K562 (cell line): ENCODE data around the gene ERI2. TPM values are rescaled to one million over a fixed set of nuclear protein-coding genes. Genes with fewer than 3 reads are reported as not detected.
A peak's percentile ranks its signal among the peaks of the same experiment; 100 is the strongest.

ENCODE experiments used
- BHLHE40 ChIP-seq: IDR thresholded peaks from 2 replicates; pipeline ENCODE4 v1.6.1; 2011; ENCODE audit warnings: low read length, improper control_type of control experiment
- CCNT2 ChIP-seq: IDR thresholded peaks from 2 replicates; pipeline ENCODE4 v1.6.1; 2011; ENCODE audit warnings: borderline replicate concordance, low read depth, mild to moderate bottlenecking, moderate library complexity, mixed read lengths, low read length; ENCODE audit not compliant: insufficient read length; ENCODE audit errors: extremely low read depth
- CREBBP ChIP-seq: IDR thresholded peaks from one replicate; pipeline ENCODE4 v1.6.1; 2012; ENCODE audit warnings: low read depth, mild to moderate bottlenecking, control low read depth, inconsistent platforms, low read length
- EHMT2 ChIP-seq: fragments of 450-650 bp; IDR thresholded peaks from 2 replicates; pipeline ENCODE4 v1.6.1; 2018; ENCODE audit warnings: antibody characterized with exemption
- KLF1 ChIP-seq: fragments of 450-650 bp; IDR thresholded peaks from 2 replicates; pipeline ENCODE4 v1.6.1; 2016; ENCODE audit warnings: missing genetic modification characterization, missing compliant biosample characterization
- KLF16 ChIP-seq: IDR thresholded peaks from 2 replicates; pipeline ENCODE4 v1.6.1; 2016; ENCODE audit warnings: antibody characterized with exemption
- MECOM ChIP-seq: fragments of 250-450 bp; sonication (Bioruptor Pico); IDR thresholded peaks from 2 replicates; pipeline ENCODE4 v1.8.0; 2022; ENCODE audit warnings: inconsistent platforms
- MTA3 ChIP-seq: fragments of 450-650 bp; formaldehyde crosslinking; IDR thresholded peaks from 2 replicates; pipeline ENCODE4 v1.6.1; 2017; ENCODE audit warnings: mild to moderate bottlenecking, borderline replicate concordance
- NCOA6 ChIP-seq: fragments of 450-650 bp; IDR thresholded peaks from 2 replicates; pipeline ENCODE4 v1.6.1; 2017; ENCODE audit warnings: mild to moderate bottlenecking
- NELFE ChIP-seq: IDR thresholded peaks from 2 replicates; pipeline ENCODE4 v1.6.1; 2011; ENCODE audit warnings: mild to moderate bottlenecking; ENCODE audit not compliant: insufficient read depth, insufficient read length
- PHF21A ChIP-seq: fragments of 450-650 bp; IDR thresholded peaks from 2 replicates; pipeline ENCODE4 v1.6.1; 2017; ENCODE audit warnings: low read depth, borderline replicate concordance
- RB1 ChIP-seq: fragments of 450-650 bp; IDR thresholded peaks from 2 replicates; pipeline ENCODE4 v1.6.1; 2017; ENCODE audit warnings: low read depth, mild to moderate bottlenecking
- RFX5 ChIP-seq: IDR thresholded peaks from 2 replicates; pipeline ENCODE4 v1.6.1; 2011; ENCODE audit warnings: low read depth, mild to moderate bottlenecking, improper control_type of control experiment, low read length
- RUNX1 ChIP-seq: sonication (generic); IDR thresholded peaks from 2 replicates; pipeline ENCODE4 v1.6.1; 2016; ENCODE audit warnings: antibody characterized with exemption, low read depth
- TAF15 ChIP-seq: fragments of 200-400 bp; formaldehyde crosslinking; IDR thresholded peaks from 2 replicates; pipeline ENCODE4 v1.6.1; 2017; ENCODE audit warnings: mild to moderate bottlenecking, low read depth, low read length, moderate library complexity
- TRIM28 ChIP-seq: fragments of 450-650 bp; IDR thresholded peaks from 2 replicates; pipeline ENCODE4 v1.6.1; 2017
- YBX1 ChIP-seq: fragments of 450-650 bp; IDR thresholded peaks from 2 replicates; pipeline ENCODE4 v1.7.1; 2016; ENCODE audit warnings: mild to moderate bottlenecking
- ZNF232 ChIP-seq: sonication (generic); formaldehyde crosslinking; IDR thresholded peaks from 2 replicates; pipeline ENCODE4 v1.8.0; 2022; ENCODE audit warnings: mild to moderate bottlenecking, missing genetic modification reagents
- ZNF444 ChIP-seq: fragments of 250-450 bp; sonication (Bioruptor Pico); IDR thresholded peaks from 2 replicates; pipeline ENCODE4 v1.4.0; 2020; ENCODE audit warnings: mild to moderate bottlenecking, moderate library complexity
- polyA plus RNA-seq, 8 experiments: library from polyadenylated mRNA; depleted of rRNA in 4 of 8; stranded (reverse) in 5 of 8; unstranded in 3 of 8; fragments of >200 nt; fragmentation: Nextera tagmentation in 2 of 8; fragmentation: Illumina TruSeq in 1 of 8; extraction: Ambion mirVana in 2 of 8; extraction: Trizol in 1 of 8; gene quantifications; 2 replicates each; pipeline versions ENCODE4 v1.2.1 to v1.2.3, GENCODE V29; 2011 to 2014; ENCODE audit warnings: inconsistent platforms in 1 of 8, missing spikeins in 1 of 8
- total RNA-seq, 7 experiments: library from RNA; depleted of rRNA in 6 of 7; stranded (reverse); fragments of >200 nt in 6 of 7; fragmentation: Illumina TruSeq in 2 of 7; extraction: Trizol in 2 of 7; gene quantifications; 2 replicates each; pipeline versions ENCODE4 v1.2.1 to v1.2.3, GENCODE V29; 2011 to 2021; ENCODE audit warnings: low replicate concordance in 1 of 7
- TF ChIP-seq, protein P1 (sequence below): fragments of 450-650 bp; IDR thresholded peaks from 2 replicates; pipeline ENCODE4 v1.6.1; 2016; ENCODE audit warnings: missing biosample characterization, missing genetic modification characterization
- TF ChIP-seq, protein P2 (sequence below): fragments of 250-450 bp; sonication (Bioruptor Pico); IDR thresholded peaks from 2 replicates; pipeline ENCODE4 v1.5.0; 2021
- TF ChIP-seq, protein P3 (sequence below), 2 experiments: fragments of 200-800 bp in 1 of 2; sonication (Bioruptor generic) in 1 of 2; sonication (generic) in 1 of 2; formaldehyde crosslinking in 1 of 2; IDR thresholded peaks in 1 of 2; conservative IDR thresholded peaks in 1 of 2; 2 replicates each; pipeline versions ENCODE4 v1.5.0 to v1.6.1; 2016 to 2020; ENCODE audit warnings: missing compliant biosample characterization in 1 of 2, missing genetic modification characterization in 1 of 2, missing genetic modification reagents in 1 of 2
- TF ChIP-seq, protein P4 (sequence below): IDR thresholded peaks from 2 replicates; pipeline ENCODE4 v1.6.1; 2014; ENCODE audit warnings: antibody characterized with exemption

The ERI2 gene
- total and polyA plus RNA-seq, 9 of the 15 experiments (the other 6 are each of a cell fraction or from before 2014, with no cell fraction given): 23.3 to 57.0 (median 48.1) TPM

DNA sequence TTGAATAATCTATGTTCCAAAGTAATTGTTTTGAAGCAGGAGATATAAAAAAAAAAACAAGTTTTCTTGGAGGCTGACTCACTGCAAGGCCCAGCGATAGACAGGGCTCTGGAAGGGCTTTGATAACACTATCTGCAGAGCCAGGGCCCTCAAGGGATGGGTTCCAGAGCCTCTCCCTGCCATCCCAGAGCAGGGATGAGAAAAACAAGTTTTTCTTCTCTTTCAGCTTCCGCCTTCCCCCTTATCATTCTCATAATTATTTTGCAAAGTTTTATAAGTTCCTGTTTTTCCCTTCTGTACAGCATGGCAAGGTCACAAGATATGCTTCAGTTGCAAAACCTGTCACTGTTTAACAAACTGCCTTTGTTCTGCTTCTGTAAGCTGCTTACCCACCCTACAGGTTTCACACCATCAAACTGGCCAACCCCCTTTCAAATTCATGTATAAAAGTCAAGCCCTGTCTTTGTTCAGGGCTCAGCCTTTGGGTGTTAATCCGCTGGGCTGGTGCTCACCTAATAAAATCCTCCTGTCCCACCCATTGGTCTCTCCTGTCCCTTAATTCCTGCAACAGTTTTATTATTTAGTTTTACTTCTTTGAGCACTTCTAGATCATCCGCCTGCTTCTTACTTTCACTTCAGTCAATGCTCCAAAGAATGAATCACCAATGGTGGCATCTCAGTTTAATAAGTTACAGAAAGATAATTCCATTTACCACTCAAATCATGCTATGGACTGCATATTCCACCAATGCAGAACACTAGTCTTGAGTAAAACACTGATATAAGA lies 59.0 kb downstream of the ERI2 start (continued):
- TF ChIP-seq, protein P1, sequence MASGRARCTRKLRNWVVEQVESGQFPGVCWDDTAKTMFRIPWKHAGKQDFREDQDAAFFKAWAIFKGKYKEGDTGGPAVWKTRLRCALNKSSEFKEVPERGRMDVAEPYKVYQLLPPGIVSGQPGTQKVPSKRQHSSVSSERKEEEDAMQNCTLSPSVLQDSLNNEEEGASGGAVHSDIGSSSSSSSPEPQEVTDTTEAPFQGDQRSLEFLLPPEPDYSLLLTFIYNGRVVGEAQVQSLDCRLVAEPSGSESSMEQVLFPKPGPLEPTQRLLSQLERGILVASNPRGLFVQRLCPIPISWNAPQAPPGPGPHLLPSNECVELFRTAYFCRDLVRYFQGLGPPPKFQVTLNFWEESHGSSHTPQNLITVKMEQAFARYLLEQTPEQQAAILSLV (tag): no peak
- TF ChIP-seq TAF15: no peak
- TF ChIP-seq RFX5: no peak
- peak; percentile 73; the same call in 1 of the 2 replicates for TF ChIP-seq ZNF444
- TF ChIP-seq RB1: no peak
- 0 out of 2 replicates have a peak, but pooled peaks have one; percentile 77 for TF ChIP-seq RUNX1
- TF ChIP-seq, protein P2, sequence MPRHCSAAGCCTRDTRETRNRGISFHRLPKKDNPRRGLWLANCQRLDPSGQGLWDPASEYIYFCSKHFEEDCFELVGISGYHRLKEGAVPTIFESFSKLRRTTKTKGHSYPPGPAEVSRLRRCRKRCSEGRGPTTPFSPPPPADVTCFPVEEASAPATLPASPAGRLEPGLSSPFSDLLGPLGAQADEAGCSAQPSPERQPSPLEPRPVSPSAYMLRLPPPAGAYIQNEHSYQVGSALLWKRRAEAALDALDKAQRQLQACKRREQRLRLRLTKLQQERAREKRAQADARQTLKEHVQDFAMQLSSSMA (CRISPR knock-in tag): no peak
- no peak for TF ChIP-seq ZNF232
- no peak; the same call in 1 of the 2 replicates for TF ChIP-seq EHMT2
- TF ChIP-seq CCNT2: peak; percentile 99
- TF ChIP-seq NCOA6: no peak
- TF ChIP-seq MECOM (CRISPR knock-in tag): 0 out of 2 replicates have a peak, but pooled peaks have one; percentile 26
- TF ChIP-seq YBX1: no peak
- TF ChIP-seq CREBBP: no peak
- peak; percentile 75 for TF ChIP-seq MTA3
- TF ChIP-seq, protein P3, sequence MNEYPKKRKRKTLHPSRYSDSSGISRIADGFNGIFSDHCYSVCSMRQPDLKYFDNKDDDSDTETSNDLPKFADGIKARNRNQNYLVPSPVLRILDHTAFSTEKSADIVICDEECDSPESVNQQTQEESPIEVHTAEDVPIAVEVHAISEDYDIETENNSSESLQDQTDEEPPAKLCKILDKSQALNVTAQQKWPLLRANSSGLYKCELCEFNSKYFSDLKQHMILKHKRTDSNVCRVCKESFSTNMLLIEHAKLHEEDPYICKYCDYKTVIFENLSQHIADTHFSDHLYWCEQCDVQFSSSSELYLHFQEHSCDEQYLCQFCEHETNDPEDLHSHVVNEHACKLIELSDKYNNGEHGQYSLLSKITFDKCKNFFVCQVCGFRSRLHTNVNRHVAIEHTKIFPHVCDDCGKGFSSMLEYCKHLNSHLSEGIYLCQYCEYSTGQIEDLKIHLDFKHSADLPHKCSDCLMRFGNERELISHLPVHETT (CRISPR knock-in tag; conservative IDR thresholded peaks at IDR 0.05 in 1 of 2, IDR thresholded peaks at IDR 0.05 in 1 of 2): peak in 1 of 2 experiments; percentile 90; a peak in 2 of 4 replicates
- no peak for TF ChIP-seq PHF21A
- TF ChIP-seq NELFE: no peak
- TF ChIP-seq TRIM28: peak; percentile 99
- TF ChIP-seq KLF16: peak; percentile 93
- TF ChIP-seq, protein P4, sequence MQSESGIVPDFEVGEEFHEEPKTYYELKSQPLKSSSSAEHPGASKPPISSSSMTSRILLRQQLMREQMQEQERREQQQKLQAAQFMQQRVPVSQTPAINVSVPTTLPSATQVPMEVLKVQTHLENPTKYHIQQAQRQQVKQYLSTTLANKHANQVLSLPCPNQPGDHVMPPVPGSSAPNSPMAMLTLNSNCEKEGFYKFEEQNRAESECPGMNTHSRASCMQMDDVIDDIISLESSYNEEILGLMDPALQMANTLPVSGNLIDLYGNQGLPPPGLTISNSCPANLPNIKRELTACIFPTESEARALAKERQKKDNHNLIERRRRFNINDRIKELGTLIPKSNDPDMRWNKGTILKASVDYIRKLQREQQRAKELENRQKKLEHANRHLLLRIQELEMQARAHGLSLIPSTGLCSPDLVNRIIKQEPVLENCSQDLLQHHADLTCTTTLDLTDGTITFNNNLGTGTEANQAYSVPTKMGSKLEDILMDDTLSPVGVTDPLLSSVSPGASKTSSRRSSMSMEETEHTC: peak; percentile 84
- TF ChIP-seq BHLHE40: peak; percentile 15; the same call in 1 of the 2 replicates
- TF ChIP-seq KLF1 (tag): no peak
